Measurements from ENCODE around the gene MSRB3. TPM values are rescaled to one million over a fixed set of nuclear protein-coding genes. Genes with fewer than 3 reads are reported as not detected.

MSRB3 gene
- total and polyA plus RNA-seq, 2 donors (not counting 3 experiments of a cell fraction or from before 2014, with no cell fraction given): 20.0 to 59.3 TPM

GRCh38 chr12:65306366-65307168 lies 28.1 kb downstream of the MSRB3 start:
- FAIRE-seq (peak; percentile 86), DNase-seq (ENCODE audit: low read depth, low spot score) (peak; percentile 83)
- no TSS peak for BruUV-seq (replicated peaks)
- no peaks in the 10 kb centered on the region for H3K36me3 ChIP-seq (ENCODE audit: control insufficient read depth in 2 of 2, extremely low read depth in 1 of 2, insufficient read depth in 2 of 2, low read length in 2 of 2)
- H3K9ac ChIP-seq (replicated peaks; ENCODE audit: extremely low read depth, insufficient read depth, low read length): peak overlapping the region; percentile 86
- no peaks in the 10 kb centered on the region for H4K20me1 ChIP-seq (replicated peaks; ENCODE audit: control insufficient read depth, extremely low read depth, insufficient read depth, low read length)
- H3K4me2 ChIP-seq (ENCODE audit: insufficient read depth, low read length): peak overlapping the region; percentile 95
- H3K9me3 ChIP-seq (replicated peaks; ENCODE audit: control insufficient read depth, insufficient read depth, low read length): no peaks in the 10 kb centered on the region
- CTCF ChIA-PET: interaction anchor here (0.6 to 2.0 kb wide), 31 partner anchors 13 to 814 kb away, joined by 3 to 10 read pairs (median 3); no protein-coding TSS in a partner anchor
- peak overlapping the region in 1 of 3 experiments; percentile 44 for H3K4me3 ChIP-seq (replicated peaks in 1 of 3; ENCODE audit: insufficient read depth in 1 of 3, low read depth in 1 of 3, low read length in 3 of 3)
- H2AFZ ChIP-seq (ENCODE audit: low read depth, low read length): peak overlapping the region; percentile 13
- peaks cover 46% of the 10 kb centered on the region for H3K4me1 ChIP-seq (ENCODE audit: control insufficient read depth, extremely low read depth, insufficient read depth, low read length)
- peaks cover 37% of the 10 kb centered on the region for H3K79me2 ChIP-seq (ENCODE audit: control insufficient read depth, insufficient read depth, low read length)
- no peaks in the 10 kb centered on the region for H3K9me1 ChIP-seq (replicated peaks; ENCODE audit: control insufficient read depth, extremely low read depth, insufficient read depth, low read length)
- dilution Hi-C loops (cut with MboI; ENCODE audit: extremely low pct_ligation_motif_present, low sequenced_read_pairs): no loop called here
- intact Hi-C loops (cut with micrococcal nuclease): loop anchor here (1.0 to 5.0 kb wide), 8 partner anchors 124 to 801 kb away; no protein-coding TSS in a partner anchor
- no peaks in the 10 kb centered on the region for H3K27me3 ChIP-seq (ENCODE audit: control insufficient read depth in 2 of 2, insufficient read depth in 2 of 2, low read length in 2 of 2)
- TF ChIP-seq CTCF (IDR thresholded peaks at IDR 0.05; ENCODE audit: extremely low read depth in 1 of 2, insufficient read depth in 1 of 2, low read depth in 1 of 2, low read length in 2 of 2) (peak; percentile 51 to 53), FOS (IDR thresholded peaks at IDR 0.05; ENCODE audit: borderline replicate concordance, insufficient read depth, low read length) (no peak), POLR2AphosphoS5 (IDR thresholded peaks at IDR 0.05; ENCODE audit: insufficient read depth, low read depth, low read length) (peak; percentile 50), JUN (IDR thresholded peaks at IDR 0.05; ENCODE audit: borderline replicate concordance, insufficient read depth, insufficient read length, low read depth) (peak; percentile 45)
- peak overlapping the region; percentile 96 for H3K27ac ChIP-seq (ENCODE audit: insufficient read depth, low read depth, low read length)
- POLR2A ChIA-PET: no interaction called here
